HG03159 (cell line): ENCODE results near the gene KRTAP17-1.
"Not testable (repeated sequence)": the region's sequence is repeated elsewhere in the genome, so short reads cannot be mapped to it uniquely, and the experiment has no call there.

Source experiments
- ATAC-seq: cut with Tn5 transposase; IDR thresholded peaks from one replicate; pipeline ENCODE4 v1.9.1; 2021; ENCODE audit warnings: mild to moderate bottlenecking, moderate library complexity; ENCODE audit not compliant: unreplicated experiment

The KRTAP17-1 gene

GRCh38 chr17:41307647-41308046, 7.9 kb downstream of the KRTAP17-1 start:
- no peak for ATAC-seq

- no peak for ATAC-seq
These were observed 11.4 kb downstream of the KRTAP17-1 start for GRCh38 chr17:41304091-41304490.

- no peak for ATAC-seq
These were observed 12.5 kb downstream of the KRTAP17-1 start for GRCh38 chr17:41302981-41303380.

GRCh38 chr17:41301916-41302901, 13.3 kb downstream of the KRTAP17-1 start, which contains the start of gene KRTAP29-1:
KRTAP29-1 (minus strand) TSS chr17:41302851; CDS start chr17:41302851, 0 bp downstream.
- no peak for ATAC-seq

GRCh38 chr17:41301204-41301790, 14.2 kb downstream of the KRTAP17-1 start:
- ATAC-seq = no peak

- ATAC-seq = no peak
These were observed 16.9 kb downstream of the KRTAP17-1 start for GRCh38 chr17:41298458-41299135.

- ATAC-seq = no peak
These were observed 18.7 kb downstream of the KRTAP17-1 start for GRCh38 chr17:41296846-41297245.

GRCh38 chr17:41294016-41294415, 21.5 kb downstream of the KRTAP17-1 start:
- ATAC-seq = no peak

GRCh38 chr17:41287050-41287449, 28.5 kb downstream of the KRTAP17-1 start:
- no peak for ATAC-seq

- no peak for ATAC-seq
These were observed 31.0 kb downstream of the KRTAP17-1 start for GRCh38 chr17:41284546-41284945.

GRCh38 chr17:41284043-41284442, 31.5 kb downstream of the KRTAP17-1 start:
- ATAC-seq = no peak

- ATAC-seq = no peak
These were observed 37.1 kb downstream of the KRTAP17-1 start for GRCh38 chr17:41278176-41278955.

GRCh38 chr17:41275648-41276190, 39.8 kb downstream of the KRTAP17-1 start, which contains the start of gene KRTAP9-7:
KRTAP9-7 (plus strand) TSS chr17:41275698; CDS start chr17:41275698, 0 bp downstream.
- not testable (repeated sequence) for ATAC-seq

GRCh38 chr17:41271858-41272257, 43.7 kb downstream of the KRTAP17-1 start:
- ATAC-seq = no peak

GRCh38 chr17:41271323-41271722, 44.2 kb downstream of the KRTAP17-1 start:
- not testable (repeated sequence) for ATAC-seq

GRCh38 chr17:41267711-41268110, 47.8 kb downstream of the KRTAP17-1 start:
- ATAC-seq = no peak

GRCh38 chr17:41265078-41265477, 50.4 kb downstream of the KRTAP17-1 start, which contains the start of gene KRTAP9-6:
KRTAP9-6 (plus strand) TSS chr17:41265378; CDS start chr17:41265378, 0 bp downstream.
- no peak for ATAC-seq
